Dendritic cell treated with granulocyte-macrophage colony-stimulating factor and Interleukin-4, amounts not matched to agents 40 ng/mL and 50 ng/mL, for 4 days (primary cell): Measurements from ENCODE around the gene CD44.

Source experiments
- H3K27ac Mint-ChIP-seq: one replicate; pipeline ENCODE4 v1.8.0; 2022; ENCODE audit warnings: mild to moderate bottlenecking, mixed read lengths
- H3K27me3 Mint-ChIP-seq: one replicate; pipeline ENCODE4 v1.8.0; 2022; ENCODE audit warnings: mild to moderate bottlenecking, mixed read lengths
- H3K36me3 Mint-ChIP-seq: one replicate; pipeline ENCODE4 v1.8.0; 2022; ENCODE audit warnings: low read depth, mixed read lengths
- H3K4me1 Mint-ChIP-seq: one replicate; pipeline ENCODE4 v1.8.0; 2022; ENCODE audit warnings: low read depth, mixed read lengths
- H3K4me3 Mint-ChIP-seq: one replicate; pipeline ENCODE4 v1.8.0; 2022; ENCODE audit warnings: mild to moderate bottlenecking, moderate library complexity, mixed read lengths
- H3K9me3 Mint-ChIP-seq: one replicate; pipeline ENCODE4 v1.8.0; 2022; ENCODE audit warnings: mixed read lengths
- intact Hi-C: fragments of 100-400 bp; cut with micrococcal nuclease; formaldehyde crosslinking; loops from one replicate; pipeline ENCODE4 v1.15.0; 2022

Gene CD44

DNA sequence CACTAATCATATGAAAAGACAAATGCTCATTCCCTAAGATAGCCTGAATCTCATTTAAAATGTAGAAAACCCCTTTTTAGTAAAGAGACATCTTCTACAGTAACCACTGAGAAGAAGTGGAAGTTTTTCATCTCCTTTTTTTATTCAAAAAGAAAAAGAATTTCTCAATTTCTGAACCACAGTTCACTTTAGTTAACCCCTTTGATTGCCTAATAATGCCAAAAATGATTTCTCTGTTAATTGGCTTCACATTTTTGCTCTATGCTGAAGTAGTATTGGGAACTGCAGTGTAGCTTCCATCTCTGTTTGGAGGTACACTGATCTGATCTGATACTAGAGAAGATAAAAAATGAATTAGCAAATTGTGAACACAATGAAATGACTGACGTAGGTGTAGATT lies 58.3 kb downstream of the CD44 start:
- no peaks in the 10 kb centered on the region for H3K9me3 Mint-ChIP-seq
- H3K27me3 Mint-ChIP-seq, result no peaks in the 10 kb centered on the region
- no peak overlapping the region for H3K27ac Mint-ChIP-seq
- intact Hi-C loops, result no loop called here
- H3K36me3 Mint-ChIP-seq, result peaks cover 100% of the 10 kb centered on the region
- no peak overlapping the region for H3K4me3 Mint-ChIP-seq
- H3K4me1 Mint-ChIP-seq, result peaks cover 29% of the 10 kb centered on the region

DNA sequence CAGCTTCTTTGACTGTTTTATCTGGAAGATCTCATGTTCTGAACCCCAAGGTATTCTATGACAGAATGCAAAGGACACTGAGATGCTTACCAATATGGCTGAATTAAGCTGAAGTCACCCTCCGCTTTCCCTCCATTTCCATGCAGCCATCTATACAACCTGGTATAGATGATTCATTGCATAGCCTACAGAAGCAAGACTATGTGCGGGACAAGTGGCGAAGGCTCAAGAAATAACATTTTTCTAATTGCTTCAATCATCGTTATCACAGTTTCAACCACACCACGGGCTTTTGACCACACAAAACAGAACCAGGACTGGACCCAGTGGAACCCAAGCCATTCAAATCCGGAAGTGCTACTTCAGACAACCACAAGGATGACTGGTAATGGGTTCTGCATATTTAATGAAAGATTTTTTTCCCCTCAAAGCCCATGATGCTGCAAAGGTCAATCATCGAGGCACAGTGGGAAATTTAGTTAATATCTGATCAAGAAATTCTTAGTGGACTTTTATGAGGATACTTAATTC lies 61.9 kb downstream of the CD44 start:
- intact Hi-C loops, result no loop called here
- H3K9me3 Mint-ChIP-seq, result no peaks in the 10 kb centered on the region
- peaks cover 10% of the 10 kb centered on the region for H3K4me1 Mint-ChIP-seq

DNA sequence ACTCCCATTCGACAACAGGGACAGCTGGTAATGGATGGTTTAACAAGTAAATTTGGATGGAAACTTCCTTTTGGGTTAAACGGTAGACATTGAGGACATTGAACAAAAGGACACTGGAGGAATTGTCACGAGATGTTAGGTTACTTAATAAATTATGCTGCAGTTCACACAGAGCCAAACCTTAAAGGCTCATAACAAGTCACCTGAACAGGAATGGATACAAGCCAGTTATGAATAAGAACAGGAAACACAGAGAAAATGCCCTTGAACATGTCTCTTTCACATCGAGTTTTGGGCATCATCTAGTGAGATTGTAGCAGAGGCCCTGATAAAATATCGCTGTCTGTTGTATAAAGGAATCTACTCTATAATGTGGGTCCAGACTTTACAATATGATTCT lies 65.6 kb downstream of the CD44 start:
- H3K9me3 Mint-ChIP-seq, result no peaks in the 10 kb centered on the region
- H3K4me3 Mint-ChIP-seq, result no peak overlapping the region
- no peak overlapping the region for H3K27ac Mint-ChIP-seq
- intact Hi-C loops, result no loop called here
- peaks cover 28% of the 10 kb centered on the region for H3K4me1 Mint-ChIP-seq
- no peaks in the 10 kb centered on the region for H3K27me3 Mint-ChIP-seq
- H3K36me3 Mint-ChIP-seq, result peaks cover 100% of the 10 kb centered on the region

More for the DNA sequence above, 61.9 kb downstream of the CD44 start:
- Mint-ChIP-seq H3K27ac (no peak overlapping the region), H3K4me3 (no peak overlapping the region), H3K27me3 (no peaks in the 10 kb centered on the region), H3K36me3 (peaks cover 100% of the 10 kb centered on the region)

DNA sequence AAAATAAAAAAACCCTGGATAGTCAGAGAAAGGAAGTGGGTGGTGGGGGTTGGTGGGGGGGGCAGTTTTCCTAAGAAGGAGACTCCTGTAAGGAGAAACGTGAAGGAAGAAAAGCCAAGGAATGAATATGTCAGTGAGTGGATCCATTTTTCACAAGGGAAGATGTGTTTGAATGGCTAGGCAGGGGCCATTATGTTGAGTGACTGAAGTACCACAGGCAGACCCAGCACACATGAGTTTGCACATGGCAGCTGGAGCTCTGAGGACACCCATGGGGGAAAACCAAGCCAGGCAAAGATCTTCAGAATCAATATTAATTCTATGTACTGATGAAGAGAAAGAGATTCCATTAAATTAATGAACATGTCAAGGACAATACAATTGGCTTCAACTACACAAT lies 67.6 kb downstream of the CD44 start:
- Mint-ChIP-seq H3K27me3 (no peaks in the 10 kb centered on the region), H3K9me3 (no peaks in the 10 kb centered on the region), H3K27ac (peak overlapping the region; percentile 66), H3K4me3 (no peak overlapping the region), H3K4me1 (peaks cover 37% of the 10 kb centered on the region), H3K36me3 (peaks cover 100% of the 10 kb centered on the region)
- intact Hi-C loops, result no loop called here

DNA sequence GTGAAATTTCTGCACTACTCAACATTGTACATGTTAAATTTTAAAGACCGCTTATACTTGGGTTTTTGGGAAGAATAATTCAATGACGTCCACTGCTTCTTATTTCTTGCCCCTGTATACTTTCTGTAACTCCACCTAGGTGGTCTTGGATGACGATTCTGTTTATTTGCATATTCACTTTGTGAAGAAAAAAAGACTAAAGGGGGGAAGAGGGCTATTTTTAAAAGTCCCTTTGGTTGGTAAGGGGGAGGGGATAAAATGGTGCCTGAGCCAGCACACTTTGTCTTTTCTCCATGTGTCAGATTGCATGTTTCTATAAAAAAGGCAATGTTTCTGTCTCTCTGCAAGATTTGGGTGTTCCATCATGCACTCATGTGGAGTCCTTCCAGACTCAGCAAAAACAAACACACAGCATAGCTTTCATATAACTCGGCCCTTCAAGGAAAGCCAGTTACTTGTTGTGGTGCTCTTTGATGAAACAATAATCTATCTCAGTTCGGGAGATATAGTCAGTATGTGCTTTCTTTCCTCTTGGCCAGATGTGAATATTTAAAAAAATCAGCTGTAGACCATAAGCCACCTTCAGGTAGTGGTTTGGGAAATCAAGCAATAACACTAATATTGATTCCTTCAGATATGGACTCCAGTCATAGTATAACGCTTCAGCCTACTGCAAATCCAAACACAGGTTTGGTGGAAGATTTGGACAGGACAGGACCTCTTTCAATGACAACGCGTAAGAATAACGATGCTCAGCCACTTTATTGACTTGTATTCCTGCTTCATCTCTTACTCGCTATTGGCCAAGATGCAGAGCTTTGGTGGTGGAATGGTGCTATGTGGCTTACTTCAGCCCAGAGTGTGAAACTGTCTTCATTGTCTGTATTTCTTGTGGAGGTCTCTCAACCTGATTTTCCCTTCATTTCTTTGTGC lies 68.8 kb downstream of the CD44 start:
- Mint-ChIP-seq H3K36me3 (peaks cover 97% of the 10 kb centered on the region), H3K4me3 (no peak overlapping the region), H3K9me3 (no peaks in the 10 kb centered on the region), H3K4me1 (peaks cover 48% of the 10 kb centered on the region), H3K27me3 (no peaks in the 10 kb centered on the region), H3K27ac (peak overlapping the region; percentile 66)
- intact Hi-C loops, result no loop called here

DNA sequence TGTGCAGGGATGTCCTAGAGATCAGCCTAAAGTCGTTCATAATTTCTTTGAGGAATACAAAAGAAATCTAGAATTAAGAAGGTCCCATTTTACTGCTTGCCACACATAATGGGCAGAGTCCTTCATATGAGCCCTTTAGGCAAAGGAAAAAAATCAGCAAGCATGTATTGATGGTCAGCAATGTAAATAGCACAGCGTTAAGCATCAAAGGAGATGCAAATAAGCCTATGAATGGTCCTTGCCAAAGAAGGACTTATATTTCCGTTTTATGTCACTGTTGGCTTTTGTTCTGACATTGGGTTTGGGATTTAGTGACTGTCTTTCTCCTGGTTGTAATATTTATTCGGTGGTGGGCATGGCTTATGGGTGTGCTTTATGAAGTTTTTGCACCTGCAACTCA lies 69.8 kb downstream of the CD44 start:
- H3K27ac Mint-ChIP-seq, result peak overlapping the region; percentile 66
- no peak overlapping the region for H3K4me3 Mint-ChIP-seq
- H3K36me3 Mint-ChIP-seq, result peaks cover 97% of the 10 kb centered on the region
- H3K4me1 Mint-ChIP-seq, result peaks cover 57% of the 10 kb centered on the region
- intact Hi-C loops, result no loop called here
- H3K27me3 Mint-ChIP-seq, result no peaks in the 10 kb centered on the region
- H3K9me3 Mint-ChIP-seq, result no peaks in the 10 kb centered on the region

DNA sequence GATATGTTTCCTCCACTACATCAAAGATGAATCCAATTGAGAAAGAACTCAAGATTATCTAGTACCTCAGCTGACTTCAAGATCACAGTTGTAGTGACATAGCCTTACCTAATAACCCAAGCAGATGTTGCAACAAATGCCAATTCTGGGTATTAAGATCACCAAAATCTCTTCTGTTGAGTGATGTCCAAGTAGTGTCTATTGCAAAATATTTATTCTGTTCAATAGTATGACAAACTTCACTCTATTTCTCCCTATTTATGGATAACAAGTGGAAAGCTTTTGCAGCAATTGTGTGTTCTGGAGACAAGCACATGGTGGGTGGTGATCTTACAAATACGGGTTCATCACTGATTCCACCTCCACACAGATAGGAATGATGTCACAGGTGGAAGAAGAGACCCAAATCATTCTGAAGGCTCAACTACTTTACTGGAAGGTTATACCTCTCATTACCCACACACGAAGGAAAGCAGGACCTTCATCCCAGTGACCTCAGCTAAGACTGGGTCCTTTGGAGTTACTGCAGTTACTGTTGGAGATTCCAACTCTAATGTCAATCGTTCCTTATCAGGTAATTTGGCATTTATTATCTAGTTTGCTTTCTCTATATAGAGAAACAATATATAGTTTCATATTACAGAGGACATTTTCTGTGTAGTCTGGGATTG lies 72.0 kb downstream of the CD44 start:
- Mint-ChIP-seq H3K27ac (peak overlapping the region; percentile 97), H3K36me3 (peaks cover 97% of the 10 kb centered on the region), H3K27me3 (no peaks in the 10 kb centered on the region), H3K4me1 (peaks cover 70% of the 10 kb centered on the region), H3K9me3 (no peaks in the 10 kb centered on the region), H3K4me3 (no peak overlapping the region)
- intact Hi-C loops, result loop anchor here (10.0 kb wide), 1 partner anchor 126 kb away; no protein-coding TSS in a partner anchor

DNA sequence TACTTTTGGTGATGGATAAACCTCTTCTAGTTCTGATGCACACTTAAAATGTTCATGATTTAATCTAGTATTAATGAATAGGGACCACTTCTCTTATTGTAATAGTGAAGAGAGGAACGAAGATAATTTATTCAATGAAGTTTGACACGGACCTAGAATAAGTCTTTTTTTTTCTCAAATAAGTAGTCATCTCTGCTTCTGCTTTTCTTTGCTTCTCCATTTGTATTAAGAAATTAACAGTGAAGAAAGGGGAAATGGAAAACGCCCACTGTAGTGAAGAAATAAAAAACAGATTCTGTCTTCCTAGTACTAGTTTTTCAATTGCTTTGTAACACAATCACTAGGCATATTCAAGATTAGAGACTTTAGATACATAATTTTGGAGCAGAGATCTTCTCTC lies 73.0 kb downstream of the CD44 start:
- Mint-ChIP-seq H3K4me1 (peaks cover 72% of the 10 kb centered on the region), H3K4me3 (no peak overlapping the region), H3K9me3 (no peaks in the 10 kb centered on the region), H3K27ac (peak overlapping the region; percentile 97), H3K27me3 (no peaks in the 10 kb centered on the region), H3K36me3 (peaks cover 97% of the 10 kb centered on the region)
- intact Hi-C loops, result loop anchor here (1.0 to 10.0 kb wide), 2 partner anchors 92 to 127 kb away; no protein-coding TSS in a partner anchor

DNA sequence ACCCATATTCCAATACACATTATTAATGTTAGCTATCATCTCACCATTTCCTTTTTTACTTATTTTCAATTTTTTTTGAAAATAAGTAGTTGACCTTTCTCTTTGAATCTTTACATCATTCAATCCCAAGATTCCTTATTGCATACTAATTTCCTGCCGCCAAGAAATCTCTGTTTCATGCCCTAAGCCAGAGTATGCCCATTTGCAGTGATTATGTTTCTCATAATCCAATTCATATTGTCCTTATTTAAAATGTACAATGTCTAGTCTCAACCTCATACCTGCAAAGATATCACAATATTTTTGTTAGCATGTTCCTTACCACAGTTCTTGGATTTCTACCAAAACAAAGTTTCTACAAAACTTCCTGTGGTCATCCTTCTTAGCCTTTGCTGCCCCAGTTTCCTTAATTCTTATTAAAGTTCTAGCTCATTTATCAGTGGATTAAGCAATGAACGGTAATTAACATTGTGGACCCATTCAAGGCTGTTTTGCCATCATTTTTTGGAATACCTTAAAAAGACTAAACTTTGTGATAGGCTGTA lies 75.3 kb downstream of the CD44 start:
- Mint-ChIP-seq H3K27me3 (no peaks in the 10 kb centered on the region), H3K9me3 (no peaks in the 10 kb centered on the region), H3K36me3 (peaks cover 97% of the 10 kb centered on the region), H3K4me1 (peaks cover 64% of the 10 kb centered on the region), H3K27ac (peak overlapping the region; percentile 97), H3K4me3 (peak overlapping the region; percentile 23)
- intact Hi-C loops, result loop anchor here (10.0 kb wide), 1 partner anchor 129 kb away; no protein-coding TSS in a partner anchor

DNA sequence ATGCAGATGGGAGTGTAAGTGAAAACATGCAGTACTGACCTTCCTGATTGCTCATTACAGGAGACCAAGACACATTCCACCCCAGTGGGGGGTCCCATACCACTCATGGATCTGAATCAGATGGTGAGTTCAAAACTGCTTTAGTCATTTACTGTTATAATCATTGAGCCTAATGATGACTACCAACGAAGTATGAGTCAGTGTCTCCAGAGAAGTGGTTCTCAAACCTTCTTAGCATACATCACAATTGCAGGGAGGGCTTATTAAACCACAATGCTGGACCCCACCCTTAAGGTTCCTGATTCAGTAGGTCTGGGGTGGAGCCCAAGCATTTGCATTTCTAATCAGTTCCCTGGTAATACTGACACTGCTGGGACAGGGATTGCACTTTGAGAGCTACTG lies 75.8 kb downstream of the CD44 start:
- Mint-ChIP-seq H3K27me3 (no peaks in the 10 kb centered on the region), H3K27ac (peak overlapping the region; percentile 97), H3K4me1 (peaks cover 68% of the 10 kb centered on the region), H3K36me3 (peaks cover 97% of the 10 kb centered on the region), H3K4me3 (peak overlapping the region; percentile 23), H3K9me3 (no peaks in the 10 kb centered on the region)
- intact Hi-C loops, result loop anchor here (1.0 to 10.0 kb wide), 2 partner anchors 14 to 130 kb away; no protein-coding TSS in a partner anchor

DNA sequence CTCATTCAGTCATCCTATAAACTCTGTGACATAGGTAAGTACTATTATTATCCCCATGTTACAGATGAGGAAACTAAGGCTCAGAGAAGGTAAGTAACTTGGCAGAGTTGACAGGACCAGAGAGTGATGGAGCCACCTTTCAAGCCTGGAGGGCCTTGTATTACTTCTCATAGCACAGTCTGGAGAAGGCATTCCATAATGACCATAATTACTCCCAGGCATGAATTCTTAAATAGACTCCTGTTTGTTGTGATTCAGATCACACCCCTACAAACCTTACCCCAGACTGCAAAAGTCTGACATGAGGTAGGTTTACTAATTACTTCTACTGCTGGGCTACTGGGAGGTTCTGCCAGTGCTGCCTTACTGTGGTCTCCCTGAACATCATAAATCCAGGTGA lies 77.0 kb downstream of the CD44 start:
- no peaks in the 10 kb centered on the region for H3K27me3 Mint-ChIP-seq
- intact Hi-C loops, result loop anchor here (1.0 to 10.0 kb wide), 2 partner anchors 12 to 131 kb away; no protein-coding TSS in a partner anchor
- peak overlapping the region; percentile 97 for H3K27ac Mint-ChIP-seq
- peaks cover 70% of the 10 kb centered on the region for H3K4me1 Mint-ChIP-seq
- no peak overlapping the region for H3K4me3 Mint-ChIP-seq
- H3K36me3 Mint-ChIP-seq, result peaks cover 97% of the 10 kb centered on the region
- no peaks in the 10 kb centered on the region for H3K9me3 Mint-ChIP-seq

DNA sequence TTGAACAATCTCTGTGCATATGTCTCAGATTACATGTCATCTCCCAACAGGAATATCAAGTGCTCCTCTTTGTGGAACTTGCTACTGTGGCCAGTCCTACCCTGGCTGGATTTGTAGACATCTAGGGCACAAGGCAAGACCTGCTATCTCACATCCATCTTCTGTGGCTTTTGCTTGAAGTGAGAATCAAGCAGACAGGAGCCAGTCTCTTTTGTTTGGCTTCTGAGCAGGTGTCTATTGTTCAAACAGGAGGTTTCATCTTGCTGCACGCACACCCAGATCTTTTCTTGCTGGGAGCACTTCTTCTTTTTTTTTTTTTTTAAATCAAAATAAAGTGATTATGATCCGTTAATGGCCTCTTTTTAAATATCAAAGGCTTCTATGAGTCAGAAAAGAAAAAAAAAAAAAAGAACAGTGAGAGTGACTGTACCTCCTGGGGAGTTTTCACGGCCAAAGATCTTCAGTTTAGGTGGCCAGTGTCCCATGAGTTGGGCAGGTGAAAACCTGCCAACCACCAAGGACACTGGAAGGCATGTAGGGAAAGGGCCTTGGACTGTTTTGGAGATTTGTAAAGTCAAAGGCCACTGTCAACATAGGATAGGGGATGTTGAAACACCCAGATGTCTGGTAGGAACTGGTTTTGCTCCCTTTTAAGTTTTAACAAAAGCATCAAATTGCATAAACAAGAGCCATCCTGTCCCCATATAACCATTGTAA lies 78.1 kb downstream of the CD44 start:
- intact Hi-C loops, result loop anchor here (10.0 kb wide), 1 partner anchor 132 kb away; no protein-coding TSS in a partner anchor
- Mint-ChIP-seq H3K4me1 (peaks cover 62% of the 10 kb centered on the region), H3K27me3 (no peaks in the 10 kb centered on the region), H3K4me3 (no peak overlapping the region), H3K36me3 (peaks cover 98% of the 10 kb centered on the region), H3K27ac (peak overlapping the region; percentile 97), H3K9me3 (no peaks in the 10 kb centered on the region)

DNA sequence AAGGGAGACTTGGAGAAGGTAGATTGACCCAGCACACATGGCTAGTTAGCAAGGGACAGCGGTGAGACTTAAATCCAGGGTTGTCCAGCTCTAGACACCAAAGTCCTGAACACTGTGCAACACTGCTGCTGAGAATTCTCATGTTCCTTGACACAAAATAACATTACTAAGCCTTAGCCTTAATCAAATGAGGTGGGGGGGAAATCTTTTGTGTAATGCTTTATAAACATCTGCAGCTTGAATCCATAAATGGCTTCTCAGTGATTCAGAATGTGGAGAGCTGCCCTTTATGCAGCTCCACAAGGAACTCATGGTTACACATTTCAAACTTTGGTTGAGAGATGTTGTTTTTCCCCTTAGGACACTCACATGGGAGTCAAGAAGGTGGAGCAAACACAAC lies 80.0 kb downstream of the CD44 start:
- peak overlapping the region; percentile 75 for H3K27ac Mint-ChIP-seq
- H3K27me3 Mint-ChIP-seq, result no peaks in the 10 kb centered on the region
- no peaks in the 10 kb centered on the region for H3K9me3 Mint-ChIP-seq
- intact Hi-C loops, result loop anchor here (10.0 kb wide), 1 partner anchor 134 kb away; no protein-coding TSS in a partner anchor
- no peak overlapping the region for H3K4me3 Mint-ChIP-seq
- peaks cover 97% of the 10 kb centered on the region for H3K36me3 Mint-ChIP-seq
- H3K4me1 Mint-ChIP-seq, result peaks cover 57% of the 10 kb centered on the region
